ENCODE measurements around the gene MED8. TPM values are rescaled to one million over a fixed set of nuclear protein-coding genes. Genes with fewer than 3 reads are reported as not detected.

The MED8 gene
- total RNA-seq, 4 donors from 2014 or later, result 14.9 to 30.8 (median 23.8) TPM

DNA sequence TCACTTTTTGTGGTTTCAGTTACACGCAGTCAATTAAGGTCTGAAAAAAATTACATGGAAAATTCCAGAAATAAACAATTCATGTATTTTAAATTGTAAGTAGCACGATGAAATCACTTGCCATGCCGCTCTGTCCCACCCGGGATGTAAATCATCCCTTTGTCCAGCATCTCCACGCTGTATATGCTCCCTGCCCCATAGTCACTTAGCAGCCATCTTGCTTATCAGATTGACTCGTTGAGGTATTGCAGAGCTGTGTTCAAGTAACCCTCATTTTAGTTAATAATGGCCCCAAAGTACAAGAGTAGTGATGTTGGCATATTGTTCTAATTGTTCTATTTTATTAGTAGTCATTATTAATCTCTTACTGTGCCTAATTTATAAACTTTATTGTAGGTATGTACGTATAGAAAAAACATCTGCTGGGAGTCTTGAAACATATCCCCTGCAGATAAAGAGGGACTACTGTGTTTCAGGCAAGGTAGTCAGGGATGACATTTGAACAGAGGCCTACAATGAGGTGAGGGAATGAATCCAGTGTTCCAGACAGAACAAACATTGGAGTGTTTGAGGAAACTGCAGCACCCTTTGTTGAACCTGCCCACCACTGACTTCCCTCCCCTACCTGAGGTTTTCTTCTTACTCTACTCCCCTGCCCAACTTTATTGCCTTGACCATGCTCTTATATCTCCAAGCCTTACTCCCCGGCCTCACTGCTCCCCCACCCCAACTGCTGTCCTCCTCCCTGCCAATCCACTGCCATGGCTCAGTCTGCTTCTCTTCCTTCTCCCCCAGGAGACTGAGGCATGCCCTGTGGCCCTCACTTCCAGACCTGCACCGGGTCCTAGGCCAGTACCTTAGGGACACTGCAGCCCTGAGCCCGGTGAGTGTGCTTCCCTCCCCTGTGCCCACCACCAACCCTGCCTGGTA is 37.9 kb downstream of the MED8 start:
- Histone ChIP-seq H3K4me3 (no peak overlapping the region), H3K9me3 (no peaks in the 10 kb centered on the region), H3K4me1 (peaks cover 0 to 8% of the 10 kb centered on the region in 2 donors), H3K27me3 (no peaks in the 10 kb centered on the region), H3K36me3 (no peaks in the 10 kb centered on the region), H3K27ac (no peak overlapping the region)
- intact Hi-C loops (cut with DNase I; ENCODE audit: low total_unique reads), result no loop called here
- no peak for TF ChIP-seq POLR2A (IDR thresholded peaks at IDR 0.05)
- TF ChIP-seq, protein P1, sequence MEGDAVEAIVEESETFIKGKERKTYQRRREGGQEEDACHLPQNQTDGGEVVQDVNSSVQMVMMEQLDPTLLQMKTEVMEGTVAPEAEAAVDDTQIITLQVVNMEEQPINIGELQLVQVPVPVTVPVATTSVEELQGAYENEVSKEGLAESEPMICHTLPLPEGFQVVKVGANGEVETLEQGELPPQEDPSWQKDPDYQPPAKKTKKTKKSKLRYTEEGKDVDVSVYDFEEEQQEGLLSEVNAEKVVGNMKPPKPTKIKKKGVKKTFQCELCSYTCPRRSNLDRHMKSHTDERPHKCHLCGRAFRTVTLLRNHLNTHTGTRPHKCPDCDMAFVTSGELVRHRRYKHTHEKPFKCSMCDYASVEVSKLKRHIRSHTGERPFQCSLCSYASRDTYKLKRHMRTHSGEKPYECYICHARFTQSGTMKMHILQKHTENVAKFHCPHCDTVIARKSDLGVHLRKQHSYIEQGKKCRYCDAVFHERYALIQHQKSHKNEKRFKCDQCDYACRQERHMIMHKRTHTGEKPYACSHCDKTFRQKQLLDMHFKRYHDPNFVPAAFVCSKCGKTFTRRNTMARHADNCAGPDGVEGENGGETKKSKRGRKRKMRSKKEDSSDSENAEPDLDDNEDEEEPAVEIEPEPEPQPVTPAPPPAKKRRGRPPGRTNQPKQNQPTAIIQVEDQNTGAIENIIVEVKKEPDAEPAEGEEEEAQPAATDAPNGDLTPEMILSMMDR (IDR thresholded peaks at IDR 0.05 in 4 of 5, conservative IDR thresholded peaks at IDR 0.05 in 1 of 5), result no peak
- ATAC-seq, result no peak
- DNase-seq, result no peak
- in situ Hi-C loops (cut with MboI; ENCODE audit: low sequenced_read_pairs in 4 of 4), result no loop called here

DNA sequence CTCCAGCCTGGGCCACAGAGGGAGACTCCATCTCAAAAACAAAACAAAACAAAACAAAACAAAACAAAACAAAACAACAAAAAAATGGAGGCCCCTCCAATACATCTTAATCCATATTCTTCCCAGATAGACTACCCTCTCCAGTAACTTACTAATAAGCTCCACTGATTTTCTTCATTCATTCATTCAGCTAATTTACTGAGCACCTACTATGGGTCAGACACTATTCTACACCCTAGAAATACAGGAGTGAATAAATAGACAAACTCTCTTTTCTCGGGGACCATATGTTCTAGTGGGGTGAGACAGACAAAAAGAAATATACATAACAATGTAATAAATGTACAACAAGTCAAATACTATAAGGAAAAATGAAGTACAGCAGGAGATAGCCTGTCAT is 38.6 kb downstream of the MED8 start:
- ATAC-seq, result no peak
- Histone ChIP-seq H3K27me3 (no peaks in the 10 kb centered on the region), H3K36me3 (no peaks in the 10 kb centered on the region), H3K4me1 (peaks cover under 1 to 8% of the 10 kb centered on the region in 2 donors), H3K4me3 (no peak overlapping the region), H3K9me3 (no peaks in the 10 kb centered on the region), H3K27ac (no peak overlapping the region)
- intact Hi-C loops (cut with DNase I; ENCODE audit: low total_unique reads) (no loop called here), in situ Hi-C loops (cut with MboI; ENCODE audit: low sequenced_read_pairs in 4 of 4) (no loop called here)
- no peak for DNase-seq
- no peak for TF ChIP-seq POLR2A (IDR thresholded peaks at IDR 0.05)
- TF ChIP-seq, protein P1 (IDR thresholded peaks at IDR 0.05 in 4 of 5, conservative IDR thresholded peaks at IDR 0.05 in 1 of 5), result no peak

DNA sequence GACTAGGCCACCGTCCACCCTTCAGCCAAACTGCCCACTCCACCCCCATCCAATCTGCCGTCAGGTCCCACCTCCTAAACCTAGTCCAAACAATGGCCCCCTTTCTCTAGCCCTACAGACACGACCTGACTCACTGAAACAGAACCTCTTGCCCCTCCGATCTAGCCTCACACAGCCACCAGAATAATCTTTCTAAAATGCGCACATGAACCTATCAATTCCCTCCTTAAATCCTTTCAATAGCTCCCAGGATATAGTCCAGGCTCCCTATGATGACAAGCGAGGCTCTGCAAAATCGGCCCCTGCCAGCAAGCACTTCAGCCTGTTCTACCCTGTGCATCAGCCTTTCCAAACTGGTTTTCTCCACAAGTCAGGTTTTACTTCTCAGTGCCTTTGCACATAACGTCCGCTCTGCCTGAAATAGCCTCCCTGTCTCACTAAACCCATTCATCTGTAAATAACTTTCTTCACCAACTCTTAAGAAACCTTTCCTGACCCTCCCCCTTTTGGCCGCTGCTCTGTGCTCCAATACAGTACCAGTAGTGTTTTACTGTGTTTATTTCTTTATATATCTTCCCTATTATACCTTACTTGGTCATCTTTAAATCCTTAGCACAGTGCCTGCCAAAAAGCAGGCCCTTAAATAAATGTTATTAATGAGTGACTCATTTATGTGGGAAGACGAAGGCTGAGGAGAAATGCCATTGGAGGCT is 39.9 kb downstream of the MED8 start:
- Histone ChIP-seq H3K27me3 (no peaks in the 10 kb centered on the region), H3K9me3 (no peaks in the 10 kb centered on the region), H3K4me1 (peaks cover 10 to 11% of the 10 kb centered on the region in 2 donors), H3K36me3 (no peaks in the 10 kb centered on the region), H3K4me3 (peak overlapping the region; percentile 64 to 83 (median 70)), H3K27ac (peak overlapping the region; percentile 66 to 85 (median 78))
- in situ Hi-C loops (cut with MboI; ENCODE audit: low sequenced_read_pairs in 4 of 4), result no loop called here
- ATAC-seq, result no peak
- no peak for TF ChIP-seq POLR2A (IDR thresholded peaks at IDR 0.05)
- TF ChIP-seq, protein P1 (IDR thresholded peaks at IDR 0.05 in 4 of 5, conservative IDR thresholded peaks at IDR 0.05 in 1 of 5), result no peak
- intact Hi-C loops (cut with DNase I; ENCODE audit: low total_unique reads), result loop anchor here (1.0 to 2.0 kb wide), 2 partner anchors 19 to 39 kb away; partner anchors contain the start of genes ELOVL1, MED8 and SZT2
- no peak for DNase-seq

DNA sequence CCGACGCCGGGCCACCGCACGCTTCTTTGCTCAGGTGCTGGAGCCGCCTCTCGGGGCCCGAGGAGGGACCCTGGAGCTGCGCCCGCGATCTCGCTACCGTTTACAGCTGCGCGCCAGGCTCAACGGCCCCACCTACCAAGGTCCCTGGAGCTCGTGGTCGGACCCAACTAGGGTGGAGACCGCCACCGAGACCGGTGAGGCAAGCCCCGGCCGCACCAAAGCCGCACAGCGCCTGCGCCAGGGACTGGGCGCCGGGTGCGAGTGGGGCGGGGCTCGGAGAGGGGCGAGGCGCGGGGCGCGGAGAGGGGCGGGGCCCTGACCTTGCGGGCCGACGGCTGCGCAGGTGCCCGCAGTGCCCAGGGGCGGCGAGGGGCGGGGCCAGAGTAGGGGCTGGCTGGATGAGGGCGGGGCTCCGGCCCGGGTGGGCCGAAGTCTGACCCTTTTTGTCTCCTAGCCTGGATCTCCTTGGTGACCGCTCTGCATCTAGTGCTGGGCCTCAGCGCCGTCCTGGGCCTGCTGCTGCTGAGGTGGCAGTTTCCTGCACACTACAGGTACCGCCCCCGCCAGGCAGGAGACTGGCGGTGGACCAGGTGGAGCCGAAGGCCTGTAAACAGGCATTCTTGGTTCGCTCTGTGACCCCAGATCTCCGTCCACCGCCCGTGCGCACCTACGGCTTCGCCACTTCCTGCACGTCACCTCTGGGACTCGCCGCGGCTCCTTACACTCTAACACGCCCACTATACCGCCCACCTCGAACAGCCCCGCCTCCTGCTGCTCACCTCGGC is 40.6 kb downstream of the MED8 start:
- TF ChIP-seq, protein P1 (IDR thresholded peaks at IDR 0.05 in 4 of 5, conservative IDR thresholded peaks at IDR 0.05 in 1 of 5), result no peak
- peak; percentile 30 to 37 for TF ChIP-seq POLR2A (IDR thresholded peaks at IDR 0.05)
- ATAC-seq (peak; percentile 71 to 83), DNase-seq (peak; percentile 46 to 78)
- Histone ChIP-seq H3K27me3 (no peaks in the 10 kb centered on the region), H3K4me1 (peaks cover 16 to 18% of the 10 kb centered on the region in 2 donors), H3K27ac (peak overlapping the region; percentile 66 to 85 (median 78)), H3K36me3 (no peaks in the 10 kb centered on the region), H3K4me3 (peak overlapping the region; percentile 64 to 83 (median 70)), H3K9me3 (no peaks in the 10 kb centered on the region)
- in situ Hi-C loops (cut with MboI; ENCODE audit: low sequenced_read_pairs in 4 of 4) (no loop called here), intact Hi-C loops (cut with DNase I; ENCODE audit: low total_unique reads) (loop anchor here (1.0 to 2.0 kb wide), 2 partner anchors 19 to 40 kb away; partner anchors contain the start of genes ELOVL1, MED8 and SZT2)
